GM18505 (cell line): ENCODE measurements around the gene IGF1R.

Experiments
- ATAC-seq: cut with Tn5 transposase; IDR thresholded peaks from one replicate; pipeline ENCODE4 v1.9.1; 2021; ENCODE audit not compliant: unreplicated experiment
- POLR2A ChIP-seq: IDR thresholded peaks from 4 replicates; pipeline ENCODE4 v1.6.1; 2011; ENCODE audit warnings: borderline replicate concordance; ENCODE audit not compliant: insufficient read depth, insufficient read length; ENCODE audit errors: extremely low read depth

Gene IGF1R

DNA sequence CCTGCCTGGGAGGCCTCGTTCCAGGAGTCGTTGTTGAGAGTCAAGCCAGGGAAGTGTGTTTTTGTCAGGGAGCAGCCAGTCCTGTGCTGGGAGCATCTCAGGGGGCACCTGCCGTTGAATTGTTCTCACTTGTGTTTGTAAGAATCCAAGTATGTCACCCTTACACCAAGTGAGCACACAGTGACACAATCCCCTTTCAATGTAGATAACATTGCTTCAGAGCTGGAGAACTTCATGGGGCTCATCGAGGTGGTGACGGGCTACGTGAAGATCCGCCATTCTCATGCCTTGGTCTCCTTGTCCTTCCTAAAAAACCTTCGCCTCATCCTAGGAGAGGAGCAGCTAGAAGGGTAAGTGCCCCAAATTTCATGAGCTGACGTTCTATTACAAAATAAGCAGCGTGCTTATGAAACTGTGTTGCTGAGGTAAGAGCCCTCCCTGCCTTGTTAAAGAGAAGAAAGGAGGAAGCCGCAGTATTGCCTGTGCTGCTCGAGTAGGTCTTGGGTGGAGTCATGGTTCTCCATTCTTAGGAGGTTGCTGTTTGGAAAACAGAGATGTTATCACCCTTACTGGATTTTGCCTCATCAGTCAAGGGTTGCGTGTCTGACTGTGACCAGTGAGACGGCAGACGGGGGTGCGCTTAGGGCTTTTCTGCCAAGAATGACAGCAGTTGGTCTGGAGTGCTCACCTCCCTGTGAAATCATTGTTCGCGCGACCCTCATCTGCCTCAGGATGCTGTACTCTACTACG, 251.1 kb downstream of the IGF1R start:
- no peak for ATAC-seq
- TF ChIP-seq POLR2A = no peak

DNA sequence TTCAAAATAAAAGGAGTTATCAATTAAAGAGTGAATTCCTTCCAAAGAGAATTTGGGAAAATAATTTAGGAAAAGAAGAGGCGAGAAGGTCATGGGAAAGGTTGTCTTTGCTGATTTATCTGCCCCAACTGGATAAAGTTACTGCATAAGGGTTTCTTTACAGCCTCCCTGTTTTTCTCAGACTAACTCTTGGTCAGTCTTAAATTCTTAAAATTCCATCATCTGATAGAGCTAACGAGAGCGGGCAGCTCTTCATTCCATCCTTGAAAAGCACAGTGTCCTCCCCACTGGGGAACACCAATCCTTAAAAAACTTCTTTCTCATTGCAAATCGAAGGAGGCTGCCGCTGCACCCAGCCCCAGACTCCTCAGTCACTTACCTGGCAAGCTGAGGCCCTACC, 252.0 kb downstream of the IGF1R start:
- TF ChIP-seq POLR2A = no peak

DNA sequence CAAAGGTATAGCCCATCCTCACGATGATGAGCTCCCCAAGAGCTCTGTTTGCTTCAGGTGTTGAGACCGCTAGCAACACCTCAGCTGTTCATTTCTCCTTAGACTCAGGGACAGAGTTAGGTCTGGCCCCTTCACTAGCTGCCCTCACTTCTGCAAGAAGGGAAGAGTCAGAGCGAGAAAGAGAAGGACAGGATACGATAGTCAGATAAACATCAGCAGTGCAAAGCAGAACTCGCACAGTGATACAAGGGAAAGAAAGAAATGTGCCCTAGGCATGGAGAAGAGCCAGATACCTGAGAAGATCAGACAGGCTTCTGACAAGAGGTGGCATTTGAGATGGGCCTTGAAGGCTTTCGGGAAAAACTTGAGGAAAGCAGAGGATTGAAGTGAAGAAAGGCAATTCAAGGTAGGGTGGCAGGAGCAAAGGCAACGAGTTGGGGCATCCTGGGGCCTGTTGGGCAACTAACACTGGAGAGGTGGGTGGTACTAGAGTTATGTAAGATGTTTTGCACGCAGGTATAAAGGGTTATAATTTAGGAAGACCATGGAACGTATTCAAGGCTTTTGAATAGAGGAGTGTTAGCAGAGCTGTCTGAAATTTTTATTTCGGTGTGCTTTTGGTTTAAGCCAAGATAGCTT, 253.2 kb downstream of the IGF1R start:
- no peak for TF ChIP-seq POLR2A

More for the DNA sequence above, 252.0 kb downstream of the IGF1R start:
- ATAC-seq = no peak

DNA sequence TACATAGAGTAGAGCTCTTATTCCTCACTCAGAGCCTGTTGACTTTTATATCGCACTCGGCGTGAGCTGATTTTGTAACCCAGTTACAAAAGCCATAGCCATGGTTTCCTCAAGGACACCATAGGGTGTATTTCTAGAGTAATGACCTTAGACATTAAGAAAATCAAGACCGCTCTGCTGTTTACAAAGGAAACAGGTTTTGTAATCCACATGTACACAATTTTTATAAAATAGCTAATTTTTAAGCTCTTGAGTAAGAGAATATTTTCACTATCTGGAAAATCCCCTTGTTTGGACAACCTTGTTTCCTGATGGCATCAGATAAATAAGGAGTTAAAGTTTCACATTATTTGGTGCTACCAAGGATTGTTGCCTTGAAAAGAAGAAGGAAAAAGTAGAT, 254.6 kb downstream of the IGF1R start:
- no peak for TF ChIP-seq POLR2A
- ATAC-seq = no peak

More for the DNA sequence above, 253.2 kb downstream of the IGF1R start:
- no peak for ATAC-seq

DNA sequence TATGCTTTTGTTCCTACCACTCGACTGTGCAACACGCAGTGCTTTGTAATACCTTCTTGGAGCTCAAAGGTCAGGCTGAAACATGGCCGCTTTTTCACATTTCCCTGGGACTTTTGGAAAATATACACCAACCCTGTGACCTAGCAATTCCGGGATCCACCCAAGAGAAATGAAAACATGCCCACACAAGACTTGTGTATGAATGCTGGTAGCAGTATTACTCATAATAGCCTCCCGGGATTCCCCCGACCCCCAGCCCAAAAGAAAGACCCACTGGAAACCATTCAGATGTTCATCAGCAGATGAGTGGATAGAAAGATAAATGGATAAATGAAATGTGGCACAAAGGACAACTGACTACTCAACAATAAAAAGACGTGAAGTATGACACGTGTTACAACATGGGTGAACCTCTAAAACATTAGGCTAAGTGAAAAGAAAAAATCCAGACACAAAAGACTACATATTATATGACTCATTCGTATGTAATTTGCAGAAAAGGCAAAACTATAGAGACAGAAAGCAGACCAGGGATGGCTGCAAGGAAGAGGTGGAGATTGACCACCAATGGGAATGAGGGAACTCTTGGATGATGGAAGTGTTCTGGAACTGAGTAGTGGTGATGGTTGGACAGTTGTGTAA, 255.2 kb downstream of the IGF1R start:
- no peak for TF ChIP-seq POLR2A
- no peak for ATAC-seq

DNA sequence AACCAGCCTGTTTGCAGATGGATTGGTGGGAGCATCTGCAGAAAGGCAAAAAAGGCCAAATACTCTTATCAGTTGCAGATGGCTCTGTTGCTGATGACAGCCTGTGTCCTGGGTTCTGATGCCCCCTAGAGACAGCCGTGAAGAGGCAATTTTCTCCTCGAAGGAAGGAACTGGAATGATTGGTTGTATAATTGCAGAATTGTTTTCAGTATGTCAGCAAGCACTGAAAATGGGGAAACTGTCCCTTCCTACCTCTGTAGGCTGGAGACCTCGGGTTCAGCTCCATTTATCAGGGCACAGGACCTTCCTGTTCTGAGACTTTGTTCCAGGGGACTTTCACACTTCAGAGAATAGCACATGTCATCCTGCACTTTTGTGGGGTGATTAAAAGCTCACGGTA, 256.2 kb downstream of the IGF1R start:
- no peak for ATAC-seq
- no peak for TF ChIP-seq POLR2A

DNA sequence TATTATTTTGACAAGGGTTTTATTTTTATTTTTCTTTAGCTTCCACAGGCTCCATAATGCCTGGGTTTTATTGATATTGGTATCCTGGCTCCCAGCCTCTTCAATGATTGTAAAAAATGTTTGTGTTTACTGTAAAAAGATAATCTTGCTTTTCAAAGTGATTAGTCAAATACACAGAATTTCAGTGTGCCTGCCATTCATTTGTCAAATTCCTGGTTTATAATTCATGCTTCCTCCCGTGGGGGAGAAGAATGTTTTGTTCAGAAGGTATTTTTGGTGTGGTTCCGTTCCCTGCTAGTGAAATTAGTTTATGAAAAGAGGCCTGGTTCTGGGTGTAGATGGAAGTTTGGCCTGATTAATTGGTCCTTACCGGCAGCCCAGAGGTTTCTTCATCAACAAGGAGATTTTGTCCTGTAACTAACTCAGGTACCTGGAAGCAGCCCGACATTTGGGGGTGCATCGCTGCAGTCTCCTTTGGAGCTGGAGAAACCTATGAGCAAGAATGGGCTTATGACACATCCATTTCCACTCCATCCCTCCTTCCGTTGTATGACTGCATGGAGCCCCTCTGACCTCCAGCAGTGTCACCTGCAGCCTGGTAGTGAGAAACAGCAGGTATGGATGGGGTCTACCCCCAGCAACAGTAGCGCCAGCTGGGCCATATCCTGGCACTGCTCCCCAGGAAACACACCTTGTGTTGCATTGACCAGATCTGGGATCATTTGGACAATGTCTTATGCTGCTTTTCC, 257.8 kb downstream of the IGF1R start:
- no peak for ATAC-seq
- TF ChIP-seq POLR2A = no peak

DNA sequence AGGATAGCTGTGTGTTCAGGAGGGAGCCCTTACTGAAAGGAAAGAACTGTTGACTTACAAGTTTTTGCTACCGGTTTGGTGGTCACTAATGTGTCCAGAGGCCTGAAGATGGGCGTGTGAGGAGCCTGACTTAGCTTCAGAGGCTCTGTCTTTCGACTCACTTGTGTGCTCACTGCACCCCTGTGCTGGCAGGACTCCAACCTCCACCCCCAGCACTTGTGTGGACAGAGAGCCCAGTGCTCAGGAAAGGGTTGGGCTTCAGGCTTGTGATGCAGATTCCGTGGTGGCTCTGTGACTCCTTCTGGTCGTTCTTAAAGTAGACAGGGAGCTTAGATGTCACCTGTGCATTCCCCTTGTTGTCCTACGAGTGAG, 258.4 kb downstream of the IGF1R start:
- TF ChIP-seq POLR2A = no peak
- no peak for ATAC-seq

DNA sequence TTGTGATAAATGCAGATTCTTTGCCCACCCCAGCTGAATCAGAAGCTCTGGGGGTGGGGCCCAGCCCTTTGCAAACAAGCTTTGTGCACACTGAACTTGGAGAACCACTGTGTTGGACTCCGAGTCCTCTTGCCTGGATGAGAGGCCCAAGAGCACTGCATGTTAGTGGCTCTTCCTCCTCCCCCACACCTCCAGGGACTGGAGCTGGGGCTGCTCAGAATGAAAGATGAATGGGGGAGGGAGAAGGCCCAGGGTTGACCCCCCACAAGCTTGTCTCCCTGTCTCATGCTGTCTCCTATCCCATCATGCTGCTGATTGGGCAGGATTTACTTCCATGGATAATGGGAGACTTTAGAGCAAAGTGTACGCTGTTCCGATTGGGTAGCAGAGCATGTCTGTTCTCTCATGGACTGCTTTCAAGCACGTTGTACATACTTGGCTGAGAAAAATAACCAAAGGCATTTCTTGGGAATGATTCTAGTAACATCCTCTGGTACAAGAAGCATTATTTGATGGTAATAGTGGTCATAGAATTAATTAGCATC, 259.7 kb downstream of the IGF1R start:
- ATAC-seq = no peak
- TF ChIP-seq POLR2A = no peak

DNA sequence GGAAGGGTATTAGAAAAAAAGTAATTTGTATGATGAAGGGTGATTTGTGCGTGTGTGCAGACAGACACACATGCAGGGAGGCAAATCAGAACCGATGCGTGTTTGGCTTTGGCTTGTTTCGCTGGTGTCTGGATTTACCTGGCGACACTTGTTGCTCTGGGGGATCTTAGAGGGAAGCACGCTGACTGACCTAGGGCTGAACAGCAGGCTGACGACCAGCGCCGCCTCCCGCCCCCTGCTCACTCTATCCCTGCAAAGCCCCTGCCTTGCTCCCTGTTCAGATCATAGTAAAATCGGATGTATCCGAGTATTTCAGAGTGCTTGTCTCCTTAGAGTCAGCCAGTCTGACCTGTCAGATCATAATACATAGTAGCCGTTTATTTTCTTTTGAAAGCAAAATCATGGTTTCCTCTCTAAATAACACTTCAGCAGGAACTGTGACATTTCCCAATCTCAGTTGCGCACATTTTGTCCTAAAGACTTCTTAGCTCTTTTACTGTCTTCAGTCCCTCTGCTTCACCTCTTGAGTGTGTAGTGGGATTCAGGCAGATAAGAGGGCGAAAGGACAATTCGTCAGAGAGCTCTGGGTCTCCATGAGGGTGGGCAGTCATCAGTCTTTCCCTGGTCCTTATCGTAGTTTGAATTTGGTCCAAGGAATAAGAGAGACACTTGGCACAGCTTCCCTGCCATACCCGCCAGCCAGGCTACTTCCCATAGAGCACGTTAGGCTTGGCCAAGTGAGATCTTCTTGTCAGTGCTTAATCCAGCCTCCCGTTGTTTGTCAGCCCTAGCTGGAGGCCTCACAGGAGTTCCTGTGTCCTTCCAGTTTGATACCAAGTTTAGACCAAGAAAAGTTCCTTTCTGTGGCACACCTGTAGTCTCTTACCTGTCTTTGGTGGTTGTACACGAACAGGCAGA, 261.9 kb downstream of the IGF1R start:
- no peak for ATAC-seq

DNA sequence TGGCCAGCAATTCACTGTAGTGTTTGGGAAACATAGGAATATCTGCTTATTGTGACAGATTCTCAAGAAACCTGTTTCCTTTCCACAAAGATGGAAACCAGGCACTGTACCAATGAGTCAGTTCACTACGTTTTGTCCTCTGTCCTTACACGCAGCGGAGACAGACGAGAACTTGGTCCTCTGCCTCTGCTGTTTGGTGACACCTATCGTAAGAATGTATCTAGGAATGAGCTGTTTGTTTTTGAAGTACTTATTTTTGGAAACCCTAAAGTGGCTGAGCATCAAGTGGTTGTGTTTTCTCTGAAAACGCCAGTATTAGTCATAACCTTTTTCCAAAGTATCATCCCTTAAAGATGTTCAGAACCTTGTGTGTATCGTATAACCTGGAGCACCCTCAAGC, 266.3 kb downstream of the IGF1R start:
- ATAC-seq = no peak
- no peak for TF ChIP-seq POLR2A

More for the DNA sequence above, 261.9 kb downstream of the IGF1R start:
- no peak for TF ChIP-seq POLR2A

DNA sequence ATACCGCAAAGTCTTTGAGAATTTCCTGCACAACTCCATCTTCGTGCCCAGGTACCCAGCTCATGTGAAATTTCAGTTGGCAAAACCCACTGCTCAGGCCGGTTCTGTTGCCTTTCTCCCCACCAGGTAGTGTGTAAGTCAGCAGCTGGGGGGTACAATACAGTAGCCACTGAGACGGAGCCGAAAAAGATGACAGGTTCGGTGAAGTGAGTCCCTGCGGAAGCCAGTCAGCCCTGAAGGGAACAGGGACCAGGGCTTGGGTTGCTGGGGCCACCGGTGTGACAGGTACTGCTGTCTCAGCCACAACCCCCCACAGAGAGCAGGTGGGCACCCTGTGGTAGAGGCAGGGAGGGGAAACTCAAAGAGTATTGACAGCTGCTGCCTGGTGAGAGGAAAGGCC, 268.5 kb downstream of the IGF1R start:
- no peak for TF ChIP-seq POLR2A
- no peak for ATAC-seq

DNA sequence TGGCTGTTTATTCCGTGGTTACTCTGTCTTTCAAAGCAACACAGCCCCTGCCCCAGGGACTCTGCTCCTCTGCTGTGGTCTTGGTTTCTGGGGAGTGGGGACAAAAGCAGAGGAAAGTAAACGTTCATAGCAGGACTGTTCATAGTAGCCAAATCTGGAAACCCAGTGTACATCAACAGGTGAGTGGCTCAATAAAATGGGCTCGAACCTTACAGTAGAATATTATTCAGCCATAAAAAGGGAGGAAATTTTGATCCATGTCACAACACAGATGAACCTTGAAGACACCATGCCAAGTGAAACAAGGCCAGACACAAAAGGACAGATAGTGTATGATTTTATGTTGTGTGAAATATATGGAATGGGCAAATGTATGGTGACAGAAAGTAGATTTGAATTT, 269.1 kb downstream of the IGF1R start:
- TF ChIP-seq POLR2A = no peak
- no peak for ATAC-seq
